WERI-Rb-1 (cell line): ENCODE data around the gene MYOZ1.
"Not testable (repeated sequence)": the region's sequence is repeated elsewhere in the genome, so short reads cannot be mapped to it uniquely, and the experiment has no call there.

Experiments used
- DNase-seq: peaks from one replicate; pipeline ENCODE4 v3.0.0-alpha.2; 2020
- H3K27ac ChIP-seq: fragments of 250-450 bp; sonication (Bioruptor Pico); 2 replicates; pipeline ENCODE4 v1.5.1; 2020; ENCODE audit warnings: mild to moderate bottlenecking, moderate library complexity
- H3K27me3 ChIP-seq: fragments of 250-450 bp; sonication (Bioruptor Pico); 2 replicates; pipeline ENCODE4 v1.5.1; 2021; ENCODE audit warnings: mild to moderate bottlenecking, low read depth, moderate library complexity; ENCODE audit not compliant: insufficient read depth, severe bottlenecking
- H3K36me3 ChIP-seq: fragments of 250-450 bp; sonication (Bioruptor Pico); 2 replicates; pipeline ENCODE4 v1.5.1; 2020; ENCODE audit warnings: mild to moderate bottlenecking, moderate library complexity
- H3K4me3 ChIP-seq: 2 replicates; pipeline ENCODE4 v1.5.1; 2011; ENCODE audit warnings: low read depth, mild to moderate bottlenecking, control low read depth, low read length
- H3K9me3 ChIP-seq: fragments of 250-450 bp; sonication (Bioruptor Pico); 2 replicates; pipeline ENCODE4 v1.5.1; 2021; ENCODE audit warnings: mild to moderate bottlenecking, moderate library complexity; ENCODE audit not compliant: severe bottlenecking
- TF ChIP-seq, protein P1 (sequence below): IDR thresholded peaks from 2 replicates; pipeline ENCODE4 v1.5.1; 2011; ENCODE audit warnings: low read depth, mild to moderate bottlenecking, control low read depth, inconsistent platforms, low read length

Gene MYOZ1

DNA sequence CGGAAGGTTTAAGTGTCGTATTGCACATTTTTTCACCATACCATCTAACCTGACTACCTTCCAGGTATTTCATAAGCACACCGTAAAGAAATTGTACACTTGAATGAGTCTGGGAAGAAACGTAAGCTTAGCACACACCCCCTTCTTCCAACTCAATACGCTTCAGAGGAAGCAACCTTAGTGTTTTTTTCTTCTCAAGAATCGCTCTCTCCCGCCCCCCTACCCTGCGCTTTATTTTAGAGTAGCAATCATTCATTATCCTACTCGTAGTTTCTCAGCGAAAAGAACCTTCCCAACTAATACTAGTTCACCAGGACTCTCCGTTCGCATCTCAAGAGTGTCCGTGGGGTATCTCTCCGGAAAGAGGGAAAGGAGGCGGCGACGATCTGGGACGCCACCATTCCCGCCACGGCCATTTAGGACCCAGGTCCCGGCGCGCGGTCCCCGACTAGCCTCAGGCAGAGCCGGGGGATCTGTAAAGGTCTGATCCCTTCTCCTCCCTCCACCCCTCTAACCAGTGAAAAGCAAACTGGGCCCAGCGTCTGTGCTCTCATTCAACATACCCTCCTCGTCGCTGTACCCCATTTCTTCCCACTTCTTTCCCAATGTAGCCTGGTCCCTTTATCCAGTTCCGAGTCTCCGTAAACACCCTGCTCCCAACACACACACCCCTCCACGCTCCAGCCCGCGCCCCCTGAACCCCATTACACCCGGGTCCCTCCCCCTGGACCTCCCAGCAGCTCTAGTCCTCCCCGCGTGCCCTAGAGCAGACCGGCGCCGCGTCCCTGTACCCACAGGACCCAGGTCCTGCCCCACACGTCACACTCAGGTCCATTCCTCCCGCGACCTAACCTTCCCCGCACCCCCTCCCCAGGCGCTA, 16.0 kb downstream of the MYOZ1 start:
- peak; percentile 54 for DNase-seq
- Histone ChIP-seq H3K36me3 (no peaks in the 10 kb centered on the region; the same call in 1 of the 2 replicates), H3K4me3 (peak overlapping the region; percentile 59), H3K9me3 (no peaks in the 10 kb centered on the region), H3K27ac (peak overlapping the region; percentile 81), H3K27me3 (no peaks in the 10 kb centered on the region)
- TF ChIP-seq, protein P1, sequence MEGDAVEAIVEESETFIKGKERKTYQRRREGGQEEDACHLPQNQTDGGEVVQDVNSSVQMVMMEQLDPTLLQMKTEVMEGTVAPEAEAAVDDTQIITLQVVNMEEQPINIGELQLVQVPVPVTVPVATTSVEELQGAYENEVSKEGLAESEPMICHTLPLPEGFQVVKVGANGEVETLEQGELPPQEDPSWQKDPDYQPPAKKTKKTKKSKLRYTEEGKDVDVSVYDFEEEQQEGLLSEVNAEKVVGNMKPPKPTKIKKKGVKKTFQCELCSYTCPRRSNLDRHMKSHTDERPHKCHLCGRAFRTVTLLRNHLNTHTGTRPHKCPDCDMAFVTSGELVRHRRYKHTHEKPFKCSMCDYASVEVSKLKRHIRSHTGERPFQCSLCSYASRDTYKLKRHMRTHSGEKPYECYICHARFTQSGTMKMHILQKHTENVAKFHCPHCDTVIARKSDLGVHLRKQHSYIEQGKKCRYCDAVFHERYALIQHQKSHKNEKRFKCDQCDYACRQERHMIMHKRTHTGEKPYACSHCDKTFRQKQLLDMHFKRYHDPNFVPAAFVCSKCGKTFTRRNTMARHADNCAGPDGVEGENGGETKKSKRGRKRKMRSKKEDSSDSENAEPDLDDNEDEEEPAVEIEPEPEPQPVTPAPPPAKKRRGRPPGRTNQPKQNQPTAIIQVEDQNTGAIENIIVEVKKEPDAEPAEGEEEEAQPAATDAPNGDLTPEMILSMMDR: no peak

DNA sequence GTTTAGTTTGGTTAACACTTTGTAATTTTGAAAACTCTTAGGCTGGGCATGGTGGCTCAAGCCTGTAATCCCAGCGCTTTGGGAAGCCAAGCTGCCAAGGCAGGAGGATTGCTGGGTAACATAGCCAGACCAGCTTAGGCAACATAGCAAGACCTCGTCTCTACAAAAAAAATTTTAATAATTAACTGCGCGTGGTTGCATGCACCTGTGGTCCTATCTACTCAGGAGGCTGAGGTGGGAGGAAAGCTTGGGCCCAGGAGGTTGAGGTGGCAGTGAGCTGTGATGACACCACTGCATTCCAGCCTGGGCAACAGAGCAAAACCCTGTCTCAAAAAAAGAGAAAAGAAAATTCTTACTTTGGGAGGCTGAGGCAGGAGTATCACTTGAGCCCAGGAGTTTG, 18.2 kb downstream of the MYOZ1 start:
- H3K27ac ChIP-seq: no peak overlapping the region
- TF ChIP-seq, protein P1: no peak
- no peak overlapping the region for H3K4me3 ChIP-seq
- no peak for DNase-seq
- no peaks in the 10 kb centered on the region; the same call in 1 of the 2 replicates for H3K36me3 ChIP-seq
- H3K9me3 ChIP-seq: no peaks in the 10 kb centered on the region
- H3K27me3 ChIP-seq: no peaks in the 10 kb centered on the region

DNA sequence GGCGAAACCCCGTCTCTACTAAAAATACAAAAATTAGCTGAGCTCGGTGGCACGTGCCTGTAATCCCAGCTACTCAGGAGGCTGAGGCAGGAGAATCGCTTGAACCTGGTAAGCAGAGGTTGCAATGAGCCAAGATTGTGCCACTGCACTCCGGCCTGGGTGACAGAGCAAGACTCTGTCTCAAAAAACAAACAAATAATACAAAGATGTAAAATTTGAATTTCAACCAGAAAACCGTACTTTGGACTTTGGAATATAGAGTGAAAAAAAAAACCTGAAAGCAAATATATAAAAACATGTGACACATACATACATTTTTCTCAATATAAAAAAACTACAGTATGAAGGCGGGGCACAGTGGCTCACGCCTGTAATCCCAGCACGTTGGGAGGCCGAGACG, 20.3 kb downstream of the MYOZ1 start:
- not testable (repeated sequence) for H3K27me3 ChIP-seq, H3K27ac ChIP-seq, H3K4me3 ChIP-seq, H3K36me3 ChIP-seq, H3K9me3 ChIP-seq, DNase-seq

DNA sequence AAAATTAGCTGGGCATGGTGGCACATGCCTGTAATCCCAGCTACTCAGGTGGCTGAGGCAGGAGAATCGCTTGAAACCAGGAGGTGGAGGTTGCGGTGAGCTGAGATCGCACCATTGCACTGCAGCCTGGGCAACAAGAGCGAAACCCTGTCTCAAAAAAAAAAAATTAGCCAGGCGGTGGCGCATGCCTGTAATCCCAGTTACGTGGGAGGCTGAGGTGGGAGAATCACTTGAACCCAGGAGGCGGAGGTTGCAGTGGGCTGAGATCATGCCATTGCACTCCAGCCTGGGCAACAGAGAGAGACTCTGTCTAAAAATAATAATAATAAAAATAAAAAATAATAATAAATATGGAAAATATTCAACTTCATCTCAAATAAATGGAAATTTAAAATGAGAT, 24.1 kb downstream of the MYOZ1 start:
- H3K4me3 ChIP-seq, H3K36me3 ChIP-seq, H3K9me3 ChIP-seq, H3K27ac ChIP-seq, H3K27me3 ChIP-seq, DNase-seq: not testable (repeated sequence)

DNA sequence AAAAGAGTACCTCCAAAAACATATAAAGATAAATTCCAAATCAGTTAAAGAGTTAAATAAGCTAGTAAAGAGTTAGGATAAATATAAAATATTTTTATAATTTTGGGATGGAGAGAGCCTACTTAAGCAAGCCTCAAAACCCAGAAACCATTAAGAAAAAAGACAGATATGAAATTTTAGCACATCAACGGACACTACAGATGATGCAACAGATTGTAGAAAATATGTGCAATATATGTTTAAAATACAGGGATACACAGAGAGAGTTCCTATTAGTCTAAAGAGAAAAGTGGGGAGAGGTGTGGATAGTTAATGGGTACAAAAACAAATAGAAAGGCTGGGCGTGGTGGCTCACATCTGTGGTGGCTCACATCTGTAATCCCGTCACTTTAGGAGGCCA, 26.6 kb downstream of the MYOZ1 start:
- no peak overlapping the region for H3K4me3 ChIP-seq
- H3K27me3 ChIP-seq: no peaks in the 10 kb centered on the region
- H3K27ac ChIP-seq: no peak overlapping the region
- H3K9me3 ChIP-seq: no peaks in the 10 kb centered on the region
- no peaks in the 10 kb centered on the region; the same call in 1 of the 2 replicates for H3K36me3 ChIP-seq
- no peak for DNase-seq
- TF ChIP-seq, protein P1: no peak

DNA sequence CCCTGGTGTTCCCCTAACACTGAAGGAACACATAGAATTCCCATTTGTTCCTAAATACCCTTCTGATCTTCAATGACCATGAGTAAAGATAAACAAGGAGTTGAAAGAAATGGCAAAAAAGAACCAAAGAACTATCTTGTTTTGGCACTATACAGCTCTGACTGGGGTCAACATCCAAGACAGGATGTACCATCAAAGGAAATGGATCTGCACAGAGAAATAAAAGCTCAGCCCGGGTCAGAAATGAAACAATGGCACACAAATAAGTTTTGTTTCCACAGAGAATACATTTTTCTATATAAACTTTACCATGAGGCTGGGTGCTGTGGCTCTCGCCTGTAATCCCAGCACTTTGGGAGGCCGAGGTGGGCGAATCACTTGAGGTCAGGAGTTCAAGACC, 32.2 kb downstream of the MYOZ1 start:
- Histone ChIP-seq H3K9me3 (no peaks in the 10 kb centered on the region), H3K27me3 (no peaks in the 10 kb centered on the region), H3K27ac (no peak overlapping the region), H3K4me3 (no peak overlapping the region), H3K36me3 (peaks cover 7% of the 10 kb centered on the region; the same call in 1 of the 2 replicates)
- DNase-seq: no peak
- TF ChIP-seq, protein P1: no peak
